K562 (cell line): Measurements from ENCODE around the gene TMEM143. TPM values are rescaled to one million over a fixed set of nuclear protein-coding genes. Genes with fewer than 3 reads are reported as not detected.
A peak's percentile ranks its signal among the peaks of the same experiment; 100 is the strongest.

ENCODE experiments used
- CBX1 ChIP-seq: sonication (generic); IDR thresholded peaks from 2 replicates; pipeline ENCODE4 v1.6.1; 2016; ENCODE audit warnings: antibody characterized with exemption, low read depth, mild to moderate bottlenecking
- CHD1 ChIP-seq: fragments of 200-600 bp; sonication (generic); IDR thresholded peaks from one replicate; pipeline ENCODE4 v1.6.1; 2012; ENCODE audit warnings: mild to moderate bottlenecking, moderate library complexity, low read length, inconsistent platforms
- GABPA ChIP-seq: fragments of 200-800 bp; sonication (Bioruptor generic); conservative IDR thresholded peaks from 2 replicates; pipeline ENCODE4 v1.6.1; 2016; ENCODE audit warnings: low read depth, missing genetic modification characterization, missing compliant biosample characterization
- MECOM ChIP-seq: fragments of 250-450 bp; sonication (Bioruptor Pico); IDR thresholded peaks from 2 replicates; pipeline ENCODE4 v1.8.0; 2022; ENCODE audit warnings: inconsistent platforms
- MGA ChIP-seq: fragments of 450-650 bp; IDR thresholded peaks from 2 replicates; pipeline ENCODE4 v1.6.1; 2016; ENCODE audit warnings: mild to moderate bottlenecking, moderate library complexity
- POLR2H ChIP-seq: IDR thresholded peaks from 2 replicates; pipeline ENCODE4 v1.6.1; 2016; ENCODE audit warnings: missing genetic modification characterization, low read depth, mild to moderate bottlenecking, control low read depth, missing compliant biosample characterization, moderate library complexity
- RREB1 ChIP-seq: fragments of 250-450 bp; sonication (Bioruptor Pico); IDR thresholded peaks from 2 replicates; pipeline ENCODE4 v1.4.0; 2020
- TARDBP ChIP-seq: fragments of 450-650 bp; IDR thresholded peaks from 2 replicates; pipeline ENCODE4 v1.6.1; 2016
- ZFPM2 ChIP-seq: fragments of 250-450 bp; sonication (Bioruptor Pico); IDR thresholded peaks from 2 replicates; pipeline ENCODE4 v1.5.1; 2022; ENCODE audit warnings: mild to moderate bottlenecking
- ZNF282 ChIP-seq: sonication (generic); formaldehyde crosslinking; IDR thresholded peaks from 2 replicates; pipeline ENCODE4 v1.8.1; 2023; ENCODE audit warnings: missing genetic modification reagents
- polyA plus RNA-seq, 8 experiments: library from polyadenylated mRNA; depleted of rRNA in 4 of 8; stranded (reverse) in 5 of 8; unstranded in 3 of 8; fragments of >200 nt; fragmentation: Nextera tagmentation in 2 of 8; fragmentation: Illumina TruSeq in 1 of 8; extraction: Ambion mirVana in 2 of 8; extraction: Trizol in 1 of 8; gene quantifications; 2 replicates each; pipeline versions ENCODE4 v1.2.1 to v1.2.3, GENCODE V29; 2011 to 2014; ENCODE audit warnings: inconsistent platforms in 1 of 8, missing spikeins in 1 of 8
- total RNA-seq, 7 experiments: library from RNA; depleted of rRNA in 6 of 7; stranded (reverse); fragments of >200 nt in 6 of 7; fragmentation: Illumina TruSeq in 2 of 7; extraction: Trizol in 2 of 7; gene quantifications; 2 replicates each; pipeline versions ENCODE4 v1.2.1 to v1.2.3, GENCODE V29; 2011 to 2021; ENCODE audit warnings: low replicate concordance in 1 of 7

TMEM143 gene
- total and polyA plus RNA-seq, 9 of the 15 experiments (the other 6 are each of a cell fraction or from before 2014, with no cell fraction given): 0.66 to 8.8 (median 4.3) TPM

DNA sequence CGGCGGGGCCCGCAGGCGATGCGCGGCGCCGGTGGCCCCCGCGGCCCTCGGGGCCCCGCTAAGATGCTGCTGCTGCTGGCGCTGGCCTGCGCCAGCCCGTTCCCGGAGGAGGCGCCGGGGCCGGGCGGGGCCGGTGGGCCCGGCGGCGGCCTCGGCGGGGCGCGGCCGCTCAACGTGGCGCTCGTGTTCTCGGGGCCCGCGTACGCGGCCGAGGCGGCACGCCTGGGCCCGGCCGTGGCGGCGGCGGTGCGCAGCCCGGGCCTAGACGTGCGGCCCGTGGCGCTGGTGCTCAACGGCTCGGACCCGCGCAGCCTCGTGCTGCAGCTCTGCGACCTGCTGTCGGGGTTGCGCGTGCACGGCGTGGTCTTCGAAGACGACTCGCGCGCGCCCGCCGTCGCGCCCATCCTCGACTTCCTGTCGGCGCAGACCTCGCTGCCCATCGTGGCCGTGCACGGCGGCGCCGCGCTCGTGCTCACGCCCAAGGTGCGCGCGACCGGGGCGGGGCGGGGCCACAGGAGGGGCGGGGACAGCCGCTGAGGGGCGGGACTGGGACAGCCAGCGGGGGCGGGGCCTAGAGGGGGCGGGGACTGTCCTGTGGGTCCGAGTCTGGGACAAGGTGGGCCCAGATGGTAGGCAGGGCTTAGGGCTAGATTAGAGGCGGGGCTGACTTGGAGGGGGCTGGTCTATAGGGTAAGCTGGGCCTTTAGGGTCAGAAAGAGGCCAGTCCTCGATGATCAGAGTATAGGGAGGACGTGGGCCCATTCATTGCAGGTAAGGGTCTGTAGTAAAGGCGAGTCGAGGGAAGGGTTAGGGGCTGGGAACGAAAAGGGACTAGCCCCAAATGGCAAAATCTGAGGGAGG is 34.9 kb upstream of the TMEM143 start (continued):
- TF ChIP-seq POLR2H (peak; percentile 86), ZNF282 (CRISPR knock-in tag) (peak; percentile 87; the same call in 1 of the 2 replicates), TARDBP (no peak), CBX1 (no peak; the same call in 1 of the 2 replicates), MECOM (CRISPR knock-in tag) (no peak; the same call in 1 of the 2 replicates), GABPA (tag) (peak; percentile 81), RREB1 (CRISPR knock-in tag) (no peak), CHD1 (no peak), MGA (peak; percentile 62), ZFPM2 (CRISPR knock-in tag) (no peak)
